ENCODE results near the gene OR7D4.
"Not testable (repeated sequence)": the region's sequence is repeated elsewhere in the genome, so short reads cannot be mapped to it uniquely, and the experiment has no call there.

Gene OR7D4

GRCh38 chr19:9219489-9219888 lies at the start of gene OR7D4:
TSS of gene OR7D4 (minus strand) at chr19:9219589. CDS start at chr19:9214837, 4,752 bp downstream.
- DNase-seq (ENCODE audit: low read depth) = no peak

DNA sequence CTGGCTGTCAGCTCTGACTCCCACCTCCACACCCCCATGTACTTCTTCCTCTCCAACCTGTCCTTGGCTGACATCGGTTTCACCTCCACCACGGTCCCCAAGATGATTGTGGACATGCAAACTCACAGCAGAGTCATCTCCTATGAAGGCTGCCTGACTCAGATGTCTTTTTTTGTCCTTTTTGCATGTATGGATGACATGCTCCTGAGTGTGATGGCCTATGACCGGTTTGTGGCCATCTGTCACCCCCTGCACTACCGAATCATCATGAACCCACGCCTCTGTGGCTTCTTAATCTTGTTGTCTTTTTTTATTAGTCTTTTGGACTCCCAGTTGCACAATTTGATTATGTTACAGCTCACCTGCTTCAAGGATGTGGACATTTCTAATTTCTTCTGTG lies 31.8 kb upstream of the OR7D4 start:
- DNase-seq (ENCODE audit: low read depth) = no peak

DNA sequence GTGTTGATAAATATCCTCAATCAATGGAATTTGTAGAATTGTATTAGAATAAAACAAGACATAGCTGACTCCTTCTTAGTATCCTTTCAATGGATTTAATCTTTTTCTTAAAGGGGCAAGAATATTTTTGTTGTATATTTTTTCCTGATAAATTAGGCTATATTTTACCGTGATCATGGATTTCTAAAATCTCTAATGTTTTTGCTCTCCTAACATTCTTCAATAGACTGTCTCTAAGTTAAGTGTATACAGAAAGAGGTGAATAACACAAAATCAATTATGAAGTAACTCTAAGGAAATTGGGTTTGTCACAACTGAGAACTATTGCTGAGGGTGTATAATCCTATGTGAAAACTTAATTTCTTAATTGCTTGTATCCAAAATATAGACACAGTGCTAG lies 31.2 kb upstream of the OR7D4 start, which contains the start of gene OR7E24:
Gene OR7E24, plus strand, starts transcription at position 301 of the 400 bp plus-strand sequence. CDS start 114 bp downstream, outside the sequence.
- DNase-seq (ENCODE audit: low read depth) = no peak

GRCh38 chr19:9205501-9206113 lies 13.8 kb downstream of the OR7D4 start:
- peak; percentile 48 for DNase-seq (ENCODE audit: low read depth)

GRCh38 chr19:9198044-9198443 lies 21.3 kb downstream of the OR7D4 start:
- DNase-seq (ENCODE audit: low read depth) = not testable (repeated sequence)

GRCh38 chr19:9189535-9189934 lies 29.9 kb downstream of the OR7D4 start:
- no peak for DNase-seq (ENCODE audit: low read depth)

- DNase-seq (ENCODE audit: low read depth) = no peak
These were observed 32.2 kb downstream of the OR7D4 start for GRCh38 chr19:9187191-9187590.

- no peak for DNase-seq (ENCODE audit: low read depth)
These were observed 36.4 kb downstream of the OR7D4 start for GRCh38 chr19:9183000-9183399.

- no peak for DNase-seq (ENCODE audit: low read depth)
These were observed 40.5 kb downstream of the OR7D4 start, which contains the start of gene OR7D2 for GRCh38 chr19:9178901-9179300. TSS of gene OR7D2 (plus strand) at chr19:9178979. CDS start at chr19:9185782, 6,803 bp downstream.

GRCh38 chr19:9175326-9175725 lies 44.1 kb downstream of the OR7D4 start:
- DNase-seq (ENCODE audit: low read depth) = no peak

DNA sequence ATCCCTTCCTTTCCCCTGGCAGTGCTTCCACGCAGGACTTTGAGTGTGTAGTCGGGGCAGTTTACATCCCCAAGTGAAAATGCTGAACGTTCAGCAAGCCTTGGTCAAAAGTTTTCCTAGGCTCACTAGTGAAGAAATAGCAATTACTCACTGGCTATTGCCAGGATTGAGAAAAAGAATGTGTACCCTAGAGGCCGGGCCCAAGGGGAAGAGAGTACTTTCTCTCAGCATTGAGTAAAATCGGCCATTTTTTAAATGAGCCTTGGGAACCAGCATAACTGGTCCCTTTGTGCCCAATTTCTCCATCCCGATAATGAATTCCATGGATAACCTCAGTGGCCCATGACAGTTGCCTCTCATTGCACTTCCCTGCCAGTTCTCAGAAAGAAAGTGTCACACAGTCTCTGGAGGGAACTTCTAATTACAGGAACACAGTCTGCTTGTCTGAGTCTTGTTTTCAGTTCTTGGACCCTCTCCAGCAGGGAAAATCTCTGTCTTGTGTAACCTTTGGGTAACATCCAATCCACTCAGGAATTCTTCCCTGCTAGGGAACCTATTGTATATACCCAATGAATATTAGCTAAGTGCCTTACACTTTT lies 47.9 kb downstream of the OR7D4 start:
- no peak for DNase-seq (ENCODE audit: low read depth)

DNA sequence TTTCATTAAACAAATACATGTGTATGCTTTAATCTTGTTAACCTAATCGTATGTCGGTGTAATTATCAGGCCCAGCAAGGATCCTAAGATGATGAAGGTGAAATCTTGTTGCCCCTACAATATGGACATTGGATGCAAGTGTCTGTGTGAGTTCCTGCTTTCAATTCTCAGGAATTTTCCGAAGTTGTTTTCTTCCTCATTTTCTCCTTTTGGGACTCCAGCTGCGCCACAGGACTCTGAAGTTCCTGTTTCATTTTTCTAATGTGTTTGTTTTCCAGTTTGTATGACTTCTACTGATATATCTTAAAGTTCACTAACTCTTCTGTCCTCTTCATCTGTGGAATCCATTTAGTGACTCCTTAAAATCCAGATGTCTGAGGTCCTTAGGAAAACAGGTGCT lies 52.5 kb downstream of the OR7D4 start:
- no peak for DNase-seq (ENCODE audit: low read depth)

- no peak for DNase-seq (ENCODE audit: low read depth)
These were observed 54.1 kb downstream of the OR7D4 start for GRCh38 chr19:9165261-9165660.

DNA sequence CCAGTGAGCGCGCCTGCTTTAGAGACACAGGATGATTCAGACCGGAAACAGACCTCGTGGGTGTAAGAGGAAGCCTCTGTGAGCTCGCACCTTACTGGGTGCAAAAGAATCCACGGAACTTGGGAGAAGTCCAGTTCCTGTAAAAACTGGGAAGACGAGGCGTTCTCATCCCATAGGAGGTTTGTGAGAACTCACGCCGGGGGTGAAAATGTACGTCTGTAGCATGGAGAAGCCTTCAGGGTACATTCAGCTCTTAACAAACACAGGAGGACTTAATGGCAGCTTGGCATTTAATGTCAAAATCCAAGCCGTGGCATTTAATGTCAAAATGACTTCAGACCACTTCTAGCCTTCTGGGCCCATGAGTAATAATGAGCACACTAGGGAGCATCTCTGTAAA lies 58.0 kb downstream of the OR7D4 start:
- no peak for DNase-seq (ENCODE audit: low read depth)
